ENCODE data around the gene RAB1B.
"Not testable (repeated sequence)": the region's sequence is repeated elsewhere in the genome, so short reads cannot be mapped to it uniquely, and the experiment has no call there.

Gene RAB1B

DNA sequence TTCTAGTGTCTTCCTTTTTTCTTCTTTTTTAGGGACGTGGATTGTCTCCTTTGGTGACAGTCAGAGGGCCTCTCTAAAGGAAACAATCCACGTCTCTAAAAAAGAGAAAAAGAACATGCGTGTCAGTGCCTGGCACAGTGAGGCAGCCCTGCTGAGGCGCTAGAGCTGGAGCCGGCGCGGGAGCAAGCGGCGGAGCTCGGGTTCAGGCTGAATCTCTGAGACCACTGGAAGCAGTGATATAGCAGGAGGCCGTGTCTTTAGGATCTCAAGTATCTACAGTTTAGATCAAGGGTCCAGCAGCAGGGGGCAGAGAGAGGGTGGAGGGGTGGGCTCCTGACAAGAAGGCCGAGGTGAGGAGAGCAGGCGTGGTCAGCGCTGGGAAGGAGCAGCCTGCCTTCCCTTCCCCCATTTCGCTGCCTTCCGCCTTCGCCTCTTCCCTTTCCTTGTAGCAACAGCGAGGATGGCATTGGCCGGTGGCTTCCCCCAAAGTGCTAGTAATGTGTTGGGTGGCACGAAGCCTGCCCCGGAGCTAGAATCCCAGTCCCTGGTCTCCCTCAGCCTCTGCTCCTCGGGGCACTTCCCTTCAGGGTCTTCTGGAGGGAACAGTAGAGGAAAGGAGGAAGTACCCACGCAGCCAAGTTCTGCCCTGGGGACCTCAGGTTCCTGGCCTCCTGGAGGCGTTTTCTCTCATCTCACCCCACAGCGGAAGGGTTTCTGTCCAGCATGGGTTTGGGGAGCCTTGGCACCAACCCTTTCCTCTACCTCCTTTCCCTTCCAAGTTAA is 28.2 kb upstream of the RAB1B start:
- DNase-seq = no peak

DNA sequence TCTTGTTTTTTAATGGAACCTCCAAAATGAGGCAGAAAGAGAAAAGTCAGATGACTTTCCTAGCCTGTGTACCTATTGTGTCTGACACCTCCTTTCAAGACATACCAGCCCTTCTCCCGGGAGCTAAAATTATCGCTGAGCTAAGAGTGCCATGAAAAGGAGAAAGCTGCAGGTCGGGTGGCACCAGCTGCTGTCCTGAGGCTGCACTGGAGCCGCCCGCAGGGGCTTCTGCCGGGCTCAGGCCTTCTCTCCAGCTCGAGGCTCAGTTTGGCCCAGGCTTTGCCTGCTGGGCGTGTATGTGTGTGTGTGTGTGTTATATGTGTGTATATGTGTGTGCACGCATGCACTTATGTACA is 27.7 kb upstream of the RAB1B start:
- DNase-seq = no peak

DNA sequence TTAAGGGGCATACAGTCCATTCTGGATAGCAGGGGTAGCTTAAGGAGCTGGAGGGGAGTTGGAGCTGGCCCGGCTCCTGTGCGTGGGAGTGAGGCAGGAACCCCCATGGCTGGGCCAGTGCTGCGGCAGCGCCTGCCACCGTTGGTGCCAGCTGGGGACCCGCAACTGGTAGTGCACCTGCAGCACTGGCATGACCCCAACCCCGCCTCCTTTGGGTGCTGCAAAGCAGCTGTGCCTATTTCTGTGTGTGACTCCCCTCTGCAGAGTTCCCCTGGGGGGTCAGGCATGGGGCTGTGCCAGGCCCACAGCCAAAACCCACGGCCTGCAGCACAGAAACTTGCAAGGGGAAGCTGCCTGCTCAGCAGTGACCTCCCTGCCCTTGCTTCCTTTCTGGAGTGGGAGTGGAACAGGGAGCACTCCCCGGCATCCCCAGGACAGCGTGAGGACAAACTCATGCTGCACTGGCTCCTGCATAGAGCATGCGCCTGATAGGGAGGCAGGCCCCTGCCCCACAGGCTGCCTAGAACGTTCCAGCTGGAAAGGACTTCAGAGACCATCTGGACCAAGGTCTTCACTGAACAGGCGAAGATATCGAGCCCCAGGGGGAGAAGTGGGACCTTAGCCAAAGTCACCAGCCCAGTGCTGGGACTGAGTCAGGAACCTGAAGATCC is 26.2 kb upstream of the RAB1B start:
- no peak for DNase-seq

DNA sequence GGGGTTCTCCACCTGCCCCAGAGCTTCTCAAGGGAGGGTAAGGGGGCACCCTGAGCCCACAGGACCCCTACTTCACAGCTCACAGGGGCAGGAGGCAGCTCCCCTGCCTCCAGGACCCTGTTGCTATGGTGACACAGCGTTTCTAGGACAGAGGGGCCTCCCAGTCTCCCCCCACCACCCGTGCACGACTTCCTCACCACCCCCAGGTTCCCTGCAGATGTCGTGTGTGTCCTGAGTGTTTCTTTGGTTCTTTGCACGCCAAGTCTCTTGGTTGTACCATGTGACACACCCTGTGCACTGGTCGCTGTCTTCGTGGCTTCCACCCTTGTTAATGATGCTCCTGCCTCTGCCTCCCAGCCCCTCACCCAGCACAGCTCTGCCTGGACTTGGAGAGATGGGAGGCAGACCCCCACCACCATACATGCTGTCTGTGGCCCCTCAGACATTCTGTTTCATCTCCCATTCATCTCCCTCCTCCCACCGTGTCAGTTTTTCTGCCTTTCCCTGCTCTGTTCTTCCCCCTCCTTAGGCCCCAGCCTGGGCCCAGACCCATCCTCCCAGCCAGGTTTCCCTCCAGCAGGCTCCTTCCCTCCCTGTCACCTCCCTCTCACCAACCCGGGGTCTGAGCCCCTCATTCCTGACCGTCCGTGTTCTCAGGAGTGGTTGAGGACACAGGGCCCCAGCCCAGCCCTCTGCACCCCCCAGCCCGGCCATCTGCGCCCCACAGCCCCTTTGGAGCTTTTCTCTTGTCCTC is 24.5 kb upstream of the RAB1B start:
- DNase-seq = no peak

DNA sequence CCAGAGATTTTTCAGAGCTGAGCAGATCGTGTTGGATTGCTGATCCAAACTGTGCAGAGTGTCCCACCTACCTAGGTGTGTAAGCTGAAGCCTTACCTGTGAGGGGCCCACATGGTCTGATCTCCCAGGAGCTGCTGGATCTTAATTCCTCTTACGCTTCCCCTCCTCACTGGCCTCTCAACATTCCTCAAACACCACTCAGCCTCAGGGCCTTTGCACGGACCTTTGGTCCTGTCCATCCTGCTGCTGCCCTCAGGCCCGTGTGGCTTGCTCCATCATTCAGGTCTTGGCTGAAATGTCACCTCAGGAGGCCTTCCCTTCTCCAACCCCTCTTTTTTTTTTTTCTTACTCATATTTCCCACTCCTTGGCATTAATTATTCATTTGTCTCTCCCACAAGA is 21.1 kb upstream of the RAB1B start:
- no peak for DNase-seq

DNA sequence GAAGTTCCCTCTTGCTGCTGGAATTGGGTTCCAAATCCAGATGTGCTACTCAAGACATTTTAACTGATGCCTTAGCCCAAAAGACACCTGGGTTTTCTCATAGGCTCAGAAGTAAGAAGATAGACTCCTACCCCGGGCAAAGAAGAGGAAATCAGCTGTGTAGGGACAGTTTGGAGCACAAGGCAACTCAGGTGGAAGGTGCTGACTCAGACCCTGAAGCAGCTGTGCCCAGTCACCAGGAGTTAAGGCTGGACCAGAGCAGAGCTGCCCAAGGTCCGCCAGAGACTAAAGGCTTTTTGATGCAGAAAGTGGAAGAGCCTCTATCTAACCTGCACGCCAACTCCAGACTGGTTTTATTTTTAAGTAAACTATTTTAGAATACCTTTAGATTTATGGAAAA is 20.6 kb upstream of the RAB1B start:
- DNase-seq = no peak

DNA sequence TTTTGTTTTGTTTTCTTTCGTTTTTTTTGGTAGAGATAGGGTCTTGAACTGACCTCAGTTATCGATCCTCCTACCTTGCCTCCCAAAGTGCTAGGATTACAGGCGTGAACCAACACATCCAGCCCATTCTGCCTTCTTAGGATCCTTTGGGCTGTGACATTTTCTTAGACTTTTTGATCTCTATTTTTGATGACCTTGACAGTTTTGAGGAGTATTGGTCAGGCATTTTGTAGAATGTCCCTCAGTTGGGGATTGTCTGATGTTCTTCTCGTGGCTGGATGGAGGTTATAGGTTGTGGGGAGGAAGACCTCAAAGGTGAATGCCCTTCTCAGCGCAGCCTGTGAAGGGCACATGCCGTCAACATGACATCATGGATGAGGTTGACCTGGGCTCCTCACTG is 19.5 kb upstream of the RAB1B start:
- no peak for DNase-seq

DNA sequence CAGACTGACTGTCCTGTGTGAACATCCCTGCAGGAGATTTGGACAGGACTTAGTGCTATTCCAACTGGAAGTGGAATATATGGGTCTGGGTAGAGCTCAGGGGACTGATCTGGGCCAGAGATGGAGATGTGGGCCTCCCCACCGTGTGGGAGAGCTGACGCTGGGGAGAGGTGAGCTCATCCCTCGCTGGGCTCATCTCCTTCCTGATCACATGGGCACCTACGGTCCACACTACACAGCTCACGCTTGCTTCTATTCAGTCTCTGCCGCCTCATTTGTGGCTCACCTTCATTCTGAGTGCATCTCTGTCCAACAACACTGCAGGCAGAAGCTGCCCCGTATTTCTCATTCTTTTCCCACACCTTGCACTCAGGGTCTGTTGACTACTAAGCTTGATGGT is 16.6 kb upstream of the RAB1B start:
- no peak for DNase-seq

DNA sequence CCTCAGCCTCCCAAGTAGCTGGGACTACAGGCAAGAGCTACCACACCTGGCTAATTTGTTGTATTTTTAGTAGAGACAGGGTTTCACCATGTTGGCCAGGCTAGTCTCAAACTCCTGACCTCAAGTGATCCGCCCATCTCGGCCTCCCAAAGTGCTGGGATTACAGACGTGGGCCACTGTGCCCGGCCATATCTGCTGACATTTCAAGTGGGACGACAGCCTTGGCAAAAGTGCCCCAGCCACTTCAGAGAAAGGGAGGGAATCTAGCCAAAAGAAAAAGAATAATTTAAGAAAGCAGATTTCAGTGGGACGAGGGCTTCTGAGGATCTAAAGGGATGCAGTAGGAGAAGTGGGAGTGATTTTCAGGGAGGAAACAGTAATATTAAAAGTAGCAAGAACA is 15.4 kb upstream of the RAB1B start:
- not testable (repeated sequence) for DNase-seq

DNA sequence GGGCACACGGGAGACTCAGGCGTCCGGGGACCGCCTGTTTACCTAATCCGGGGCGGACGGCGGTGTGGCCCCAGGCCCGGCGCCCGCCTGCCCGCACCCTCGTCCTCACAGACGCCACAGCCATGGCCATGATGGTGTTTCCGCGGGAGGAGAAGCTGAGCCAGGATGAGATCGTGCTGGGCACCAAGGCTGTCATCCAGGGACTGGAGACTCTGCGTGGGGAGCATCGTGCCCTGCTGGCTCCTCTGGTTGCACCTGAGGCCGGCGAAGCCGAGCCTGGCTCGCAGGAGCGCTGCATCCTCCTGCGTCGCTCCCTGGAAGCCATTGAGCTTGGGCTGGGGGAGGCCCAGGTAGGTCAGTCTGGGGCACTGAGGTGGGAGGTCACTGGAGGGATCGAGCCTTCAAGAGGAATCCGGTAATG is 10.0 kb upstream of the RAB1B start:
- no peak for DNase-seq

DNA sequence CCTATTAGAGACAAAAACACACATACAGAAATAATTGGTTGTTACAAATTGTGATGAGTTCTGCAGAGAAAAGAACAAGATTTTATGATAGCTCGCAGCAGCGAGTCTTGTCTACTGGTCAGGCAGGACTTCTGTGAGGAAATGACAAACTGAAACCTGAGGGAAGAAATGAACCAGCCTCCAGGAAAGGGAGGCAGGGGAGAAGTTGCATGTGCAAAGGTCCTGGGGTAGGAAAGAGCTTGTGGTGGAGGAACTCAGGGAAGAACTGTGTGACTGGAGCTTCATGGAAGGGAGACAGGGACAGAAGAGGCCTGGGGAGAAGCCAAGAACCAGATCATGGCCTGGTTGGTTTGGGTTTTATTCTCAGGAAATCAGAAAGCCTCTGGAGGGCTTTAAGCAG is 9.2 kb upstream of the RAB1B start:
- no peak for DNase-seq

DNA sequence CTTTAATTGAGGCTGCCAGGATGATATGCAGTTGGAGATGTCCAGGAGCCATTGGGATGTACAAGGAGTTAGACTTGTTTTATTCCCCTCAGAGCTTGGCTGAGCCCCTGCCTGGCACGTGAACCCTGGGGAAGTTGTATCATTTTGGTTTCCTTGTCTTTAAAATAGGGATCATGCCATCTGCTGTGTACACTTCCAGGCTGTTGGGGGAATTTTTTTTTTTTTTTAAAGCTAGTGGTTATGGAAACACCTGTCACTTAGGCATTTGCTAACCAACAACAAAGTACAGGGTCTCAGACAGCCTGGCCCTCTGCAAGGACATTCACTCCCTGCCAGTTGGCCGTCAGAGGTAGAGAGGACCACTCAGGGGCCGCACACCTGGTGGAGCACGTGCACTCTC is 8.5 kb upstream of the RAB1B start:
- DNase-seq = no peak

DNA sequence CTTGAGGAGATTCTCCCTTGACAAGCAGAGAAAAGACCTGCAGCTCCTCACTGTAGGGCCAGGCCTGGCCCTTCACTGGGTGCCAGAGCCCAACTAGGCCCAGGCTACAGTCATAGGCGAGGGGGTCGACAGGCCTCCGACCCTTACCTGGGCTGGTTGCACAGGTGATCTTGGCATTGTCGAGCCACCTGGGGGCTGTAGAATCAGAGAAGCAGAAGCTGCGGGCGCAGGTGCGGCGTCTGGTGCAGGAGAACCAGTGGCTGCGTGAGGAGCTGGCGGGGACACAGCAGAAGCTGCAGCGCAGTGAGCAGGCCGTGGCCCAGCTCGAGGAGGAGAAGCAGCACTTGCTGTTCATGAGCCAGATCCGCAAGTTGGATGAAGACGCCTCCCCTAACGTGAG is 6.9 kb upstream of the RAB1B start:
- DNase-seq = no peak

DNA sequence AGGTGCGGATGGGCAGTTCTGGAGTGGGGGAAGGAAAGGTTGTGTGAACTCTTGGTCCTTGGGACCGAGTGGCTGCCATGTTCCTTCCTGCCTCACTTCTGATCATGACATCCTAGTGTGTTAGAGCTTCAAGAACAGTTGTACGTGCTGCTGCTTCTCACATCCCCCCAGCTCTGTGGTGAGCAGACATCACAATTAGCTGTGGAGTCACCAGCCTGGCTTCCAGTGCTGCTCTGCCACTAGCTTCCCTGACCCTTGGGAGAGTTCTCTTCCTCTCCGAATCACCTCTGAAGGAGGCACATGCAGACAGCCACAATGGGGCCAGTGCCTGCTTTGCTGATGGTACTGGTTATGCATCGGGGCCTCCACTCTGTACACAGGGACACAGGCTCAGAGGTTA is 6.2 kb upstream of the RAB1B start:
- DNase-seq = no peak

DNA sequence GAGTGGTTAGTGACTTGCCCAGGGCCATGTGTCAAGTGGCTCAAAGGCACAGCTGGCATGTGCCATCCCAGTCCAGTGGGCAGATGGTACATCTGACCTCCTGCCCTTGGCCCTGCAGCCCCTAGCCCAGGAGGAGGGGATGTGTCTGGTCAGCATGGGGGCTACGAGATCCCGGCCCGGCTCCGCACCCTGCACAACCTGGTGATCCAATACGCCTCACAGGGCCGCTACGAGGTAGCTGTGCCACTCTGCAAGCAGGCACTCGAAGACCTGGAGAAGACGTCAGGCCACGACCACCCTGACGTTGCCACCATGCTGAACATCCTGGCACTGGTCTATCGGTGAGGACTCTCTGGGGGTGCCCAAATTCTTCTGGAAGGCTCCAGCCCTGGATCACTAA is 5.7 kb upstream of the RAB1B start:
- no peak for DNase-seq

DNA sequence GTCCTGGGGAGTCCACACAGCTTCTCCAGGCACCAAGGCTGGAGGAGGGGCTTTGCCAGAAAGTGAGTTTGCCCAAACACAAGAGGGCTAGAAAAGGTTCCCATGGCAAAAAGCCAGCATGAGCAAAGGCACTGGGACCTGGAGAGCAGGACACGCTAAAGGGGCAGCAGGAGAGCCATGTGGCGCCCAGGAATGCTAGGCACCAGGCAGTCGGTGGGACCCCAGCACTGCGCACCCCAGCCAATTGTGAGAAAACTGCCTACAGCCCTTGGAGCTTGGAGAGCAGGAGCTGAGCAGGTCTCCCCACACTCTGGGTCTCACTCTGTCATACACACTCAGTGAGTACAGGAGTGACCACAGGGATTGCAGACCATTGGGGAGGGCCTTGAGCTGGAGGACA is 5.2 kb upstream of the RAB1B start:
- no peak for DNase-seq

DNA sequence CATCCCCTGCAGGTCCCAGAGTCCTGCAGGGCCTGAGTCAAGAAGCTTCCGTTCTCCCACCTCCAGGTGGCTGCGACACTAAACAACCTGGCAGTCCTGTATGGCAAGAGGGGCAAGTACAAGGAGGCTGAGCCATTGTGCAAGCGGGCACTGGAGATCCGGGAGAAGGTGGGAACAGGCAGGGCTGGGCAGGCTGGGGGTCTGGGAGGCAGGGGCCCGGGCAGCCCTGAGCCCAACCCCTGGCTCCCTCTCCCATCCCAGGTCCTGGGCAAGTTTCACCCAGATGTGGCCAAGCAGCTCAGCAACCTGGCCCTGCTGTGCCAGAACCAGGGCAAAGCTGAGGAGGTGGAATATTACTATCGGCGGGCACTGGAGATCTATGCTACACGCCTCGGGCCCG is 4.7 kb upstream of the RAB1B start:
- no peak for DNase-seq

DNA sequence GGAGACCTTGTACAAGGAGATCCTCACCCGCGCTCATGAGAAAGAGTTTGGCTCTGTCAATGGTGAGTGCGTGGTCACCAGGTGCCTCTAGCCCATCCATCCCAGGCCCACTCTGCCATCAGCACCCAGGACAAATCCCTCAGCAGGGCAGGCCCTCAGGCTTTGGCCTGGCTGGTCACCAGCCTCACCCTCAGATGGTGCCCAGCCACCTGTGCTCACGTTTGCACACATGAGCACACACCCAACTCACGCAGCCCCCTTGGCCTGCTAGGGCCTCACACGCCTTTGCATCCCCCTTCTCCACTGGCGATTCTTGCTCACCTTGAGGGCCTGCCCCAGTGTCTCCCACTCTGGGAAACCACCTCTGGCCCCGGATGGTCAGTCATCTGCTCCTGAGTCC is 4.1 kb upstream of the RAB1B start:
- no peak for DNase-seq

DNA sequence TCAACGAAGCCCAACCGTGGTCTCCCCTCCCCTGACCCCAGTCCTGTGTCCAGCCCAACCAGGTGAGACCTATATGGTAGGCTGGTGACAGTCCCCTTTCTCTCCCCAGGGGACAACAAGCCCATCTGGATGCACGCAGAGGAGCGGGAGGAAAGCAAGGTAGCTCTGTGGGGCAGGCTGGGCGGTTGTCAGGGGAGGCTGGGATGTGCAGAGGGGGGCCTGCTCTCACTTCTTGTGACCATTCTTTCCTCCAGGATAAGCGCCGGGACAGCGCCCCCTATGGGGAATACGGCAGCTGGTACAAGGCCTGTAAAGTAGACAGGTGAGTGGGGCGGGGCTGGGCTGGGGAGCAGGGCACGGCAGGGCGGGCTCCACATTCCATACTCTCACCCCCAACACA is 3.5 kb upstream of the RAB1B start:
- DNase-seq = peak in 1 of 5 donors; percentile 25

DNA sequence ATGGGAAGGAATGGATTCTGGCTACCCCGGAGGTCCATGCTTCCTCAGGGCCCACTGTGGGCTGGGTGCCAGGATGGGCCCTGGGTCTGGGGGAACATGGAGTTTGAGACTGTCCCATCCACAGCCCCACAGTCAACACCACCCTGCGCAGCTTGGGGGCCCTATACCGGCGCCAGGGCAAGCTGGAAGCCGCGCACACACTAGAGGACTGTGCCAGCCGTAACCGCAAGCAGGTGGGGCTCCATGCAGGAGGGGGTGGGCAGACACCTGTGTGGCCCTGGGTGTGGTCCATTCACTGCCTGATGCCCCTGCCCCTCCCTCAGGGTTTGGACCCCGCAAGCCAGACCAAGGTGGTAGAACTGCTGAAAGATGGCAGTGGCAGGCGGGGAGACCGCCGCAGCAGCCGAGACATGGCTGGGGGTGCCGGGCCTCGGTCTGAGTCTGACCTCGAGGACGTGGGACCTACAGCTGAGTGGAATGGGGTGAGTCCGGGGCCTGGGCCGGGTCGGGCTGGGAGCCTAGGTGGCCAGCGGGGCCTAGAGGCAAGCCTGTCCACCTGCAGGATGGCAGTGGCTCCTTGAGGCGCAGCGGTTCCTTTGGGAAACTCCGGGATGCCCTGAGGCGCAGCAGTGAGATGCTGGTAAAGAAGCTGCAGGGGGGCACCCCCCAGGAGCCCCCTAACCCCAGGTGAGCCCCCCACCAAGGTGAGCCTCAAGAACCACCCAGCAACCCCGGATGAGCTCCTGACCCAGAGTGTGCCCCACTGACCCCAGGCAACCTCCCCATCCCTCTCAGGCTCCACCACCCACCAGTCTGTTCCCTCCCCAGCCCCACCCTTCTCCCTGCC is 2.7 kb upstream of the RAB1B start:
- DNase-seq = no peak

DNA sequence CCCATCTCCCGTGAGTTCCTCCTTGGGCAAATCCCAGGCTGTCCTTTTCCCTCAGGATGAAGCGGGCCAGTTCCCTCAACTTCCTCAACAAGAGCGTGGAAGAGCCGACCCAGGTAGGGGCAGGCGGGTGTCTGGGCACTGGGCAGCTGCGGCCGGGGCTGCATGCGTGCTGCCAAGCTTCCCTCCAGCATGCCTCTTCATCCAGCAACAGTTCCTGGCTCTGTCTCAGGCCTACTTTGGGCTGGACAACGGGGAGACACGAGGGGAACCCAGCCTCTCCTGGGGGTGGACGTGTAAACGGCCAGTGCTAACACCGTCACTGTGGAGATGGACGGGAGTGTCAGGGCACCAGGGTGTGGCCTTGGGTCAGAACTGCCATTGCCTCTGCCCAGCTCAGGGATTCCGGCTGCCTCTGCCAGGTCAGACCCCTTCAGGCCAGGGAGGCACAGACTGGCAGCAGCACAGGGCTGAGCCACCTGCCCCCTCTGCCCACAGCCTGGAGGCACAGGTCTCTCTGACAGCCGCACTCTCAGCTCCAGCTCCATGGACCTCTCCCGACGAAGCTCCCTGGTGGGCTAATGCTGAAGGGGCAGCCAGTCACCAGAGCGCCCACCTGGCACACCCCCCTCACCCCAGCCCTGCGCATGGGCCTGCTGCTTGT is 1.9 kb upstream of the RAB1B start:
- DNase-seq = no peak

DNA sequence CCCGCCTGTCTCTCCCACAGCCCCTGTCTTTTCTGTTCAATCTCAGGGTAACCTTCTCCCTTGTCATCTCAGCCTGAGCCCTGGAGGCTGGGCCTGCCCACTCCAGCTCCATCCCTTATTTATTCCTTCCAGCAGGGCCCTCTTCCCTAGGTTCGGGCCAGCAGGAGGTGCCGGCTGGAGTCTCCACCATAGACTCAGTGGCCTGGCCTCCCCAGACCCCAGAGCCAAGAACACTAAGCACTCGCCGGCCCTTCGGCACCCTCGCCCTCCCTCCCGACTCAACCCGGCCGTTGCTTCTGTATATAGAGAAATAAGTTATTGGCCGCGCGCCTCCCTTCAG is 1.4 kb upstream of the RAB1B start:
- no peak for DNase-seq
